ENCODE data around the gene TNFSF8.

- TF ChIP-seq ATF2 (tag by site-specific recombination; IDR thresholded peaks at IDR 0.05; ENCODE audit: low read depth) (no peak), RBAK (tag by site-specific recombination; IDR thresholded peaks at IDR 0.05) (no peak), HOXD13 (CRISPR knock-in tag; IDR thresholded peaks at IDR 0.05; ENCODE audit: borderline replicate concordance) (no peak), CTCF (tag by site-specific recombination; IDR thresholded peaks at IDR 0.05) (no peak)
Measured at GRCh38 chr9:114932502-114932901, 2.1 kb upstream of the TNFSF8 start.
